ENCODE results near the gene SPINDOC.

The SPINDOC gene

GRCh38 chr11:63843041-63843440 is 29.8 kb downstream of the SPINDOC start:
- H3K4me3 Mint-ChIP-seq: peak overlapping the region; percentile 36 to 40
- ATAC-seq (replicated peaks) (no peak), DNase-seq (no peak)
- H3K9me3 Mint-ChIP-seq: no peaks in the 10 kb centered on the region
- H3K4me1 Mint-ChIP-seq (ENCODE audit: low read depth in 2 of 2): peaks cover 58 to 69% of the 10 kb centered on the region in 2 donors
- H3K36me3 Mint-ChIP-seq (ENCODE audit: insufficient read depth): peaks cover 47% of the 10 kb centered on the region
- H3K27me3 Mint-ChIP-seq: no peaks in the 10 kb centered on the region
- H3K27ac Mint-ChIP-seq: peak overlapping the region; percentile 69 to 92

GRCh38 chr11:63844836-63845235 is 31.6 kb downstream of the SPINDOC start:
- ATAC-seq (replicated peaks): no peak
- peaks cover 62 to 78% of the 10 kb centered on the region in 2 donors for H3K4me1 Mint-ChIP-seq (ENCODE audit: low read depth in 2 of 2)
- DNase-seq: no peak
- no peaks in the 10 kb centered on the region for H3K27me3 Mint-ChIP-seq
- no peak overlapping the region for H3K4me3 Mint-ChIP-seq
- no peaks in the 10 kb centered on the region for H3K9me3 Mint-ChIP-seq
- peak overlapping the region; percentile 69 to 92 for H3K27ac Mint-ChIP-seq
- peaks cover 42% of the 10 kb centered on the region for H3K36me3 Mint-ChIP-seq (ENCODE audit: insufficient read depth)

GRCh38 chr11:63845303-63845702 is 32.0 kb downstream of the SPINDOC start:
- DNase-seq (no peak), ATAC-seq (replicated peaks) (no peak)
- no peak overlapping the region for H3K4me3 Mint-ChIP-seq
- H3K27ac Mint-ChIP-seq: peak overlapping the region; percentile 44 to 69
- no peaks in the 10 kb centered on the region for H3K9me3 Mint-ChIP-seq
- H3K27me3 Mint-ChIP-seq: no peaks in the 10 kb centered on the region
- H3K36me3 Mint-ChIP-seq (ENCODE audit: insufficient read depth): peaks cover 42% of the 10 kb centered on the region
- peaks cover 58 to 75% of the 10 kb centered on the region in 2 donors for H3K4me1 Mint-ChIP-seq (ENCODE audit: low read depth in 2 of 2)

- DNase-seq: no peak
- H3K9me3 Mint-ChIP-seq: no peaks in the 10 kb centered on the region
- H3K27me3 Mint-ChIP-seq: no peaks in the 10 kb centered on the region
- H3K36me3 Mint-ChIP-seq (ENCODE audit: insufficient read depth): peaks cover 45% of the 10 kb centered on the region
- H3K4me1 Mint-ChIP-seq (ENCODE audit: low read depth in 2 of 2): peaks cover 56 to 72% of the 10 kb centered on the region in 2 donors
- peak overlapping the region; percentile 26 to 44 for H3K27ac Mint-ChIP-seq
- ATAC-seq (replicated peaks): no peak
- no peak overlapping the region for H3K4me3 Mint-ChIP-seq
Observed at GRCh38 chr11:63845911-63846310, 32.7 kb downstream of the SPINDOC start.

- Mint-ChIP-seq H3K9me3 (no peaks in the 10 kb centered on the region), H3K36me3 (ENCODE audit: insufficient read depth) (peaks cover 44% of the 10 kb centered on the region), H3K27me3 (no peaks in the 10 kb centered on the region), H3K4me1 (ENCODE audit: low read depth in 2 of 2) (peaks cover 56 to 72% of the 10 kb centered on the region in 2 donors), H3K4me3 (no peak overlapping the region), H3K27ac (peak overlapping the region in 1 of 2 donors; percentile 84)
- DNase-seq (no peak), ATAC-seq (replicated peaks) (no peak)
Observed at GRCh38 chr11:63846897-63847296, 33.6 kb downstream of the SPINDOC start.

GRCh38 chr11:63847363-63847762 is 34.1 kb downstream of the SPINDOC start:
- Mint-ChIP-seq H3K4me3 (no peak overlapping the region), H3K27ac (peak overlapping the region; percentile 55 to 84), H3K27me3 (no peaks in the 10 kb centered on the region), H3K36me3 (ENCODE audit: insufficient read depth) (peaks cover 41% of the 10 kb centered on the region), H3K9me3 (no peaks in the 10 kb centered on the region), H3K4me1 (ENCODE audit: low read depth in 2 of 2) (peaks cover 58 to 72% of the 10 kb centered on the region in 2 donors)
- ATAC-seq (replicated peaks) (no peak), DNase-seq (no peak)

GRCh38 chr11:63849691-63850090 is 36.4 kb downstream of the SPINDOC start:
- no peak for ATAC-seq (replicated peaks)
- no peak for DNase-seq
- Mint-ChIP-seq H3K36me3 (ENCODE audit: insufficient read depth) (peaks cover 37% of the 10 kb centered on the region), H3K4me3 (peak overlapping the region in 1 of 2 donors; percentile 25), H3K4me1 (ENCODE audit: low read depth in 2 of 2) (peaks cover 46 to 55% of the 10 kb centered on the region in 2 donors), H3K9me3 (no peaks in the 10 kb centered on the region), H3K27me3 (no peaks in the 10 kb centered on the region), H3K27ac (peak overlapping the region; percentile 84 to 88)

GRCh38 chr11:63850920-63851319 is 37.7 kb downstream of the SPINDOC start:
- H3K36me3 Mint-ChIP-seq (ENCODE audit: insufficient read depth): peaks cover 40% of the 10 kb centered on the region
- peak overlapping the region; percentile 61 to 71 for H3K4me3 Mint-ChIP-seq
- H3K4me1 Mint-ChIP-seq (ENCODE audit: low read depth in 2 of 2): peaks cover 44 to 54% of the 10 kb centered on the region in 2 donors
- H3K27me3 Mint-ChIP-seq: no peaks in the 10 kb centered on the region
- DNase-seq: no peak
- peak overlapping the region; percentile 88 to 92 for H3K27ac Mint-ChIP-seq
- ATAC-seq (replicated peaks): no peak
- H3K9me3 Mint-ChIP-seq: no peaks in the 10 kb centered on the region

- H3K4me1 Mint-ChIP-seq (ENCODE audit: low read depth in 2 of 2): peaks cover 43 to 51% of the 10 kb centered on the region in 2 donors
- H3K9me3 Mint-ChIP-seq: no peaks in the 10 kb centered on the region
- peak overlapping the region; percentile 61 to 71 for H3K4me3 Mint-ChIP-seq
- no peaks in the 10 kb centered on the region for H3K27me3 Mint-ChIP-seq
- peak overlapping the region; percentile 88 to 92 for H3K27ac Mint-ChIP-seq
- peak; percentile 56 for ATAC-seq (replicated peaks)
- no peak for DNase-seq
- peaks cover 36% of the 10 kb centered on the region for H3K36me3 Mint-ChIP-seq (ENCODE audit: insufficient read depth)
Observed at GRCh38 chr11:63851364-63851763, 38.1 kb downstream of the SPINDOC start.

GRCh38 chr11:63853476-63853875 is 40.2 kb downstream of the SPINDOC start:
- Mint-ChIP-seq H3K36me3 (ENCODE audit: insufficient read depth) (peaks cover 42% of the 10 kb centered on the region), H3K27me3 (no peaks in the 10 kb centered on the region), H3K4me1 (ENCODE audit: low read depth in 2 of 2) (peaks cover 39 to 46% of the 10 kb centered on the region in 2 donors), H3K9me3 (no peaks in the 10 kb centered on the region), H3K27ac (no peak overlapping the region), H3K4me3 (peak overlapping the region in 1 of 2 donors; percentile 37)
- no peak for ATAC-seq (replicated peaks)
- DNase-seq: no peak

GRCh38 chr11:63854696-63855095 is 41.4 kb downstream of the SPINDOC start:
- DNase-seq (no peak), ATAC-seq (replicated peaks) (no peak)
- peaks cover 43% of the 10 kb centered on the region for H3K36me3 Mint-ChIP-seq (ENCODE audit: insufficient read depth)
- peak overlapping the region in 1 of 2 donors; percentile 38 for H3K4me3 Mint-ChIP-seq
- no peaks in the 10 kb centered on the region for H3K9me3 Mint-ChIP-seq
- peaks cover 38 to 44% of the 10 kb centered on the region in 2 donors for H3K4me1 Mint-ChIP-seq (ENCODE audit: low read depth in 2 of 2)
- peak overlapping the region; percentile 74 to 85 for H3K27ac Mint-ChIP-seq
- no peaks in the 10 kb centered on the region for H3K27me3 Mint-ChIP-seq

- DNase-seq (peak in 1 of 3 experiments; percentile 23), ATAC-seq (replicated peaks) (peak; percentile 81)
- peak overlapping the region in 1 of 2 donors; percentile 85 for H3K27ac Mint-ChIP-seq
- peaks cover 31 to 42% of the 10 kb centered on the region in 2 donors for H3K4me1 Mint-ChIP-seq (ENCODE audit: low read depth in 2 of 2)
- peaks cover 50% of the 10 kb centered on the region for H3K36me3 Mint-ChIP-seq (ENCODE audit: insufficient read depth)
- no peaks in the 10 kb centered on the region for H3K27me3 Mint-ChIP-seq
- no peaks in the 10 kb centered on the region for H3K9me3 Mint-ChIP-seq
- H3K4me3 Mint-ChIP-seq: peak overlapping the region; percentile 60 to 65
Observed at GRCh38 chr11:63855975-63856374, 42.7 kb downstream of the SPINDOC start.

GRCh38 chr11:63858628-63859550 is 45.6 kb downstream of the SPINDOC start:
- DNase-seq: no peak
- peaks cover 45% of the 10 kb centered on the region for H3K36me3 Mint-ChIP-seq (ENCODE audit: insufficient read depth)
- H3K27ac Mint-ChIP-seq: peak overlapping the region; percentile 71 to 85
- peaks cover 27 to 46% of the 10 kb centered on the region in 2 donors for H3K4me1 Mint-ChIP-seq (ENCODE audit: low read depth in 2 of 2)
- no peaks in the 10 kb centered on the region for H3K27me3 Mint-ChIP-seq
- ATAC-seq (replicated peaks): no peak
- no peaks in the 10 kb centered on the region for H3K9me3 Mint-ChIP-seq
- H3K4me3 Mint-ChIP-seq: peak overlapping the region in 1 of 2 donors; percentile 45

GRCh38 chr11:63862923-63863322 is 49.7 kb downstream of the SPINDOC start:
- H3K4me3 Mint-ChIP-seq: peak overlapping the region in 1 of 2 donors; percentile 49

More at GRCh38 chr11:63862923-63863322, 49.7 kb downstream of the SPINDOC start:
- no peaks in the 10 kb centered on the region for H3K9me3 Mint-ChIP-seq
- H3K4me1 Mint-ChIP-seq (ENCODE audit: low read depth in 2 of 2): peaks cover 45 to 59% of the 10 kb centered on the region in 2 donors
- no peaks in the 10 kb centered on the region for H3K27me3 Mint-ChIP-seq
- H3K36me3 Mint-ChIP-seq (ENCODE audit: insufficient read depth): peaks cover 33% of the 10 kb centered on the region
- ATAC-seq (replicated peaks) (no peak), DNase-seq (no peak)
- H3K27ac Mint-ChIP-seq: peak overlapping the region; percentile 82 to 96
